ENCODE measurements around the gene UXS1. TPM values are rescaled to one million over a fixed set of nuclear protein-coding genes. Genes with fewer than 3 reads are reported as not detected.
"Not testable (repeated sequence)": the region's sequence is repeated elsewhere in the genome, so short reads cannot be mapped to it uniquely, and the experiment has no call there.

Gene UXS1
- total and polyA plus RNA-seq, 2 of the 8 experiments (the other 6 are each of a cell fraction or from before 2014, with no cell fraction given) = 44.5 to 63.4 TPM

DNA sequence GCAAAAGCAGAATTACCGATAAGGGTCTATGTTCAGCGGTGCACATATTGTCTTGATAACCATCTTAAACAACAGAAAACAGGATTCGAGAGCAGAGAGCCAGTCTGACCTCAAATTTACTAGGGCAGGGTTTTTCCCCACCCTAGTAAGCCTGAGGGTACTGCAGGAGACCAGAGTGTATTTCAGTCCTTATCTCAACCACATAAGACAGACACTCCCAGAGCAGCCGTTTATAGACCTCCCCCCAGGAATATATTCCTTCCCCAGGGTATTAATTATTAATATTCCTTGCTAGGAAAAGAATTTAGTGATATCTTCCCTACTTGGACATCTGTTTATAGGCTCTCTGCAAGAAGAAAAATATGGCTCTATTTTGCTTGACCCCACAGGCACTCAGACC, 41.3 kb upstream of the UXS1 start:
- H3K4me1 ChIP-seq (replicated peaks in 1 of 4; ENCODE audit: control insufficient read depth in 3 of 4, insufficient read depth in 4 of 4, low read length in 3 of 4); H3K4me3 ChIP-seq (ENCODE audit: extremely low read depth in 1 of 4, insufficient read depth in 2 of 4, low read depth in 3 of 4, low read length in 4 of 4); H3K4ac ChIP-seq (replicated peaks; ENCODE audit: insufficient read length, low read depth, low read length); H4K91ac ChIP-seq (replicated peaks; ENCODE audit: insufficient read length, low read length); H4K8ac ChIP-seq (ENCODE audit: extremely low read depth, insufficient read depth, low read length); H3K9ac ChIP-seq (replicated peaks in 1 of 4; ENCODE audit: extremely low read depth in 1 of 4, low read depth in 3 of 4, low read length in 3 of 4); H2BK20ac ChIP-seq (ENCODE audit: low read length); H4K20me1 ChIP-seq (replicated peaks in 1 of 2; ENCODE audit: control insufficient read depth in 1 of 2, insufficient read depth in 2 of 2, low read length in 2 of 2); H2BK120ac ChIP-seq (replicated peaks; ENCODE audit: low read depth, low read length); DNase-seq (ENCODE audit: low read depth in 1 of 2, low spot score in 2 of 2); H3K27ac ChIP-seq (ENCODE audit: low read depth, low read length); H2AK5ac ChIP-seq (ENCODE audit: low read depth, low read length); H4K5ac ChIP-seq (ENCODE audit: insufficient read length, low read depth, low read length); H2BK15ac ChIP-seq (ENCODE audit: low read length); CTCF ChIA-PET (ENCODE audit: partially characterized antibody); H3K79me1 ChIP-seq (ENCODE audit: low read depth, low read length); H3K23me2 ChIP-seq (ENCODE audit: low read depth, low read length); H2AFZ ChIP-seq (ENCODE audit: low read length); H3K79me2 ChIP-seq (ENCODE audit: control insufficient read depth in 1 of 2, insufficient read depth in 2 of 2, low read length in 2 of 2); H3K27me3 ChIP-seq (replicated peaks in 1 of 4; ENCODE audit: control insufficient read depth in 3 of 4, extremely low read depth in 1 of 4, insufficient read depth in 3 of 4, low read length in 3 of 4); FAIRE-seq; H2BK12ac ChIP-seq (ENCODE audit: low read depth, low read length); H3K14ac ChIP-seq (ENCODE audit: insufficient read length); H3K56ac ChIP-seq (replicated peaks; ENCODE audit: insufficient read length, low read depth, low read length); H2BK5ac ChIP-seq (ENCODE audit: low read depth, low read length); H3K23ac ChIP-seq (ENCODE audit: insufficient read length); H3K18ac ChIP-seq (ENCODE audit: extremely low read depth, low read length); POLR2A ChIA-PET (ENCODE audit: partially characterized antibody); H3K36me3 ChIP-seq (ENCODE audit: control insufficient read depth in 2 of 4, insufficient read depth in 4 of 4, low read length in 3 of 4); H3K4me2 ChIP-seq (ENCODE audit: insufficient read depth in 1 of 2, low read depth in 2 of 2, low read length in 2 of 2): not testable (repeated sequence)
- H3K9me3 ChIP-seq (ENCODE audit: insufficient read depth in 2 of 2, low read depth in 1 of 2, low read length in 1 of 2) = peaks cover 8 to 15% of the 10 kb centered on the region in 2 experiments; a peak in 3 of 4 replicates
- 83% methylated on average over 4 of the region's 4 CpGs; no CpG with 5 or more reads in 1 of the 2 experiments for WGBS, 2 experiments (ENCODE audit: extremely low coverage in 1 of 2, insufficient coverage in 1 of 2, insufficient read length in 1 of 2, insufficient replicate concordance in 2 of 2, low coverage in 1 of 2, low lambda C conversion rate in 2 of 2, missing lambda C conversion rate in 1 of 2)
- TF ChIP-seq EP300 (IDR thresholded peaks at IDR 0.05; ENCODE audit: borderline replicate concordance in 1 of 2, low read depth in 2 of 2, low read length in 2 of 2) = peak in 1 of 2 experiments; percentile 56; a peak in 1 of 3 replicates

All from H1 (cell line).